ENCODE data around the gene ZNF669.
"Not testable (repeated sequence)": the region's sequence is repeated elsewhere in the genome, so short reads cannot be mapped to it uniquely, and the experiment has no call there.

DNA sequence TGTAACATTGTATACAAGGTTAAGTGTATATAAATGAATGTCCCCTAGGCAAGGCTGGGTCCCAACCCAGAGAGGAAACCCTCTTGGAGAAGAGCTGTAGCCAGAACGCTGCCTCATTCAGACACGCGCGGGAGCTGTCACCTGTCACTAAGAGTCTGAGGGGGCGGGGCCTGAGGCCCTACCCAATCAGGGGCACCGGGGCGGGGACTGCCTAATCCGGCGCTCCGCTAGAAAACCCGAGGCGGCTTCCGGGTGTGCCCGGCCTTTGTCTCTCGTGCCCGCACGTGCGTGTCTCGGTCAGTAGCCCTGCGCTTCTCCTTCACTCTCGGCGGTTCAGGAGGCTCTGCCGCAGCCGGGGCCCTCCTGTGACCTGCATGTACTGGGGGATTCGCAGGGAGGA is 22.0 kb upstream of the ZNF669 start:
- TF ChIP-seq, protein P1, sequence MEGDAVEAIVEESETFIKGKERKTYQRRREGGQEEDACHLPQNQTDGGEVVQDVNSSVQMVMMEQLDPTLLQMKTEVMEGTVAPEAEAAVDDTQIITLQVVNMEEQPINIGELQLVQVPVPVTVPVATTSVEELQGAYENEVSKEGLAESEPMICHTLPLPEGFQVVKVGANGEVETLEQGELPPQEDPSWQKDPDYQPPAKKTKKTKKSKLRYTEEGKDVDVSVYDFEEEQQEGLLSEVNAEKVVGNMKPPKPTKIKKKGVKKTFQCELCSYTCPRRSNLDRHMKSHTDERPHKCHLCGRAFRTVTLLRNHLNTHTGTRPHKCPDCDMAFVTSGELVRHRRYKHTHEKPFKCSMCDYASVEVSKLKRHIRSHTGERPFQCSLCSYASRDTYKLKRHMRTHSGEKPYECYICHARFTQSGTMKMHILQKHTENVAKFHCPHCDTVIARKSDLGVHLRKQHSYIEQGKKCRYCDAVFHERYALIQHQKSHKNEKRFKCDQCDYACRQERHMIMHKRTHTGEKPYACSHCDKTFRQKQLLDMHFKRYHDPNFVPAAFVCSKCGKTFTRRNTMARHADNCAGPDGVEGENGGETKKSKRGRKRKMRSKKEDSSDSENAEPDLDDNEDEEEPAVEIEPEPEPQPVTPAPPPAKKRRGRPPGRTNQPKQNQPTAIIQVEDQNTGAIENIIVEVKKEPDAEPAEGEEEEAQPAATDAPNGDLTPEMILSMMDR (IDR thresholded peaks at IDR 0.05) = not testable (repeated sequence)
- TF ChIP-seq ZFX (IDR thresholded peaks at IDR 0.05; ENCODE audit: borderline replicate concordance) = not testable (repeated sequence)
